MM.1S (cell line): Measurements from ENCODE around the gene USP33.

Experiments
- DNase-seq: peaks from one replicate; pipeline ENCODE4 v3.0.0-alpha.2; 2015
- H2AFZ ChIP-seq: fragments of 300-600 bp; sonication (generic); 2 replicates; pipeline ENCODE4 v1.6.0; 2016; ENCODE audit warnings: antibody characterized with exemption, low read length
- H3F3A ChIP-seq: fragments of 300-600 bp; sonication (generic); 2 replicates; pipeline ENCODE4 v1.6.1; 2016; ENCODE audit warnings: mild to moderate bottlenecking, antibody characterized with exemption, low read length, moderate library complexity, mixed read lengths; ENCODE audit not compliant: insufficient read depth
- H3K27ac ChIP-seq: fragments of 300-600 bp; sonication (generic); 2 replicates; pipeline ENCODE4 v1.5.1; 2016; ENCODE audit warnings: mild to moderate bottlenecking, low read length
- H3K27me3 ChIP-seq: fragments of 300-600 bp; sonication (generic); replicated peaks from 2 replicates; pipeline ENCODE4 v1.6.0; 2016; ENCODE audit warnings: low read length; ENCODE audit not compliant: insufficient read depth
- H3K36me3 ChIP-seq: fragments of 300-600 bp; sonication (generic); replicated peaks from 2 replicates; pipeline ENCODE4 v1.6.1; 2016; ENCODE audit warnings: mild to moderate bottlenecking, low read length, mixed read lengths; ENCODE audit not compliant: insufficient read depth
- H3K4me1 ChIP-seq: fragments of 300-600 bp; sonication (generic); 2 replicates; pipeline ENCODE4 v1.6.1; 2016; ENCODE audit warnings: low read length, mixed read lengths
- H3K4me2 ChIP-seq: fragments of 300-600 bp; sonication (generic); 2 replicates; pipeline ENCODE4 v1.6.0; 2016; ENCODE audit warnings: low read depth, low read length
- H3K4me3 ChIP-seq: fragments of 300-600 bp; sonication (generic); 2 replicates; pipeline ENCODE4 v1.5.1; 2016; ENCODE audit warnings: low read length, mixed read lengths
- H3K79me2 ChIP-seq: fragments of 300-600 bp; sonication (generic); 2 replicates; pipeline ENCODE4 v1.6.1; 2016; ENCODE audit warnings: mixed run types, low read length, mixed read lengths
- H3K9ac ChIP-seq: fragments of 300-600 bp; sonication (generic); 2 replicates; pipeline ENCODE4 v1.6.1; 2016; ENCODE audit warnings: low read length, mixed read lengths
- H3K9me2 ChIP-seq: fragments of 300-600 bp; sonication (generic); replicated peaks from 2 replicates; pipeline ENCODE4 v1.6.1; 2016; ENCODE audit warnings: mild to moderate bottlenecking, low read length, mixed read lengths; ENCODE audit not compliant: insufficient read depth
- H3K9me3 ChIP-seq: fragments of 300-600 bp; sonication (generic); replicated peaks from 2 replicates; pipeline ENCODE4 v1.6.1; 2016; ENCODE audit warnings: mild to moderate bottlenecking, low read length, mixed read lengths; ENCODE audit not compliant: insufficient read depth
- H4K20me1 ChIP-seq: fragments of 300-600 bp; sonication (generic); 2 replicates; pipeline ENCODE4 v1.6.1; 2016; ENCODE audit warnings: mild to moderate bottlenecking, low read length, moderate library complexity, mixed read lengths; ENCODE audit not compliant: insufficient read depth
- CTCF ChIP-seq: fragments of 300-600 bp; sonication (generic); IDR thresholded peaks from 2 replicates; pipeline ENCODE4 v1.5.1; 2016; ENCODE audit warnings: antibody characterized with exemption, low read length, mixed read lengths
- EZH2 ChIP-seq: fragments of 300-600 bp; sonication (generic); optimal IDR thresholded peaks from 2 replicates; pipeline ENCODE3; 2017; ENCODE audit warnings: low read depth, mild to moderate bottlenecking, antibody characterized with exemption, low read length, mixed read lengths
- EZH2phosphoT487 ChIP-seq: fragments of 300-600 bp; sonication (generic); IDR thresholded peaks from 2 replicates; pipeline ENCODE4 v1.6.1; 2018; ENCODE audit warnings: antibody characterized with exemption, low read length

USP33 gene

GRCh38 chr1:77687519-77687906, 72.1 kb downstream of the USP33 start:
- Histone ChIP-seq H3K27ac (no peak overlapping the region), H3K4me3 (no peak overlapping the region), H3K27me3 (no peaks in the 10 kb centered on the region), H3K36me3 (no peaks in the 10 kb centered on the region), H3K4me1 (0 out of 2 replicates have a peak, but pooled peaks cover 9% of the 10 kb centered on the region), H3K9me2 (no peaks in the 10 kb centered on the region), H3K9me3 (no peaks in the 10 kb centered on the region), H3K79me2 (peaks cover 2% of the 10 kb centered on the region; the same call in 1 of the 2 replicates), H3K9ac (no peak overlapping the region), H3K4me2 (no peak overlapping the region), H4K20me1 (no peaks in the 10 kb centered on the region), H3F3A (peaks cover 19% of the 10 kb centered on the region), H2AFZ (no peak overlapping the region)
- no peak for TF ChIP-seq EZH2phosphoT487
- no peak for DNase-seq

GRCh38 chr1:77686796-77687518, 72.7 kb downstream of the USP33 start:
- no peak overlapping the region for H3K4me2 ChIP-seq
- H3F3A ChIP-seq, result peaks cover 24% of the 10 kb centered on the region
- H3K36me3 ChIP-seq, result no peaks in the 10 kb centered on the region
- no peak for DNase-seq
- no peaks in the 10 kb centered on the region for H4K20me1 ChIP-seq
- TF ChIP-seq EZH2, result no peak
- no peak for TF ChIP-seq EZH2phosphoT487
- TF ChIP-seq CTCF, result no peak
- H3K9ac ChIP-seq, result no peak overlapping the region
- 0 out of 2 replicates have a peak, but pooled peaks cover 9% of the 10 kb centered on the region for H3K4me1 ChIP-seq
- no peak overlapping the region for H2AFZ ChIP-seq
- no peak overlapping the region for H3K4me3 ChIP-seq
- no peaks in the 10 kb centered on the region for H3K27me3 ChIP-seq
- H3K79me2 ChIP-seq, result peaks cover 7% of the 10 kb centered on the region
- no peaks in the 10 kb centered on the region for H3K9me3 ChIP-seq
- H3K9me2 ChIP-seq, result no peaks in the 10 kb centered on the region
- no peak overlapping the region for H3K27ac ChIP-seq

- H3K4me1 ChIP-seq, result peaks cover 13% of the 10 kb centered on the region; the same call in 1 of the 2 replicates
- DNase-seq, result peak; percentile 94
- H2AFZ ChIP-seq, result peak overlapping the region; percentile 94
- no peaks in the 10 kb centered on the region for H3K27me3 ChIP-seq
- peak overlapping the region; percentile 91 for H3K9ac ChIP-seq
- H3K36me3 ChIP-seq, result no peaks in the 10 kb centered on the region
- H4K20me1 ChIP-seq, result peaks cover 17% of the 10 kb centered on the region
- H3K9me3 ChIP-seq, result no peaks in the 10 kb centered on the region
- H3K4me3 ChIP-seq, result peak overlapping the region; percentile 69
- TF ChIP-seq EZH2phosphoT487, result no peak
- peak; percentile 79 for TF ChIP-seq CTCF
- peak overlapping the region; percentile 96 for H3K27ac ChIP-seq
- H3K9me2 ChIP-seq, result no peaks in the 10 kb centered on the region
- H3F3A ChIP-seq, result peaks cover 26% of the 10 kb centered on the region
- H3K4me2 ChIP-seq, result peak overlapping the region; percentile 82
- peaks cover 42% of the 10 kb centered on the region for H3K79me2 ChIP-seq
Observed at GRCh38 chr1:77683160-77684148, 76.2 kb downstream of the USP33 start.
